NCI-H510A treated with DMSO at 0.1 percent for 48 hours (cell line): Measurements from ENCODE around the gene MLLT6.
A peak's percentile ranks its signal among the peaks of the same experiment; 100 is the strongest.

ENCODE experiments used
- DNase-seq: peaks from one replicate; lab custom pipeline; 2025; lab: John Stamatoyannopoulos, UW

Gene MLLT6

GRCh38 chr17:38674749-38675615 lies 30.1 kb upstream of the MLLT6 start, which contains the start of gene EPOP:
Gene EPOP, minus strand, starts transcription at chr17:38674957. Its CDS starts 462 bp downstream, at chr17:38674495.
- peak; percentile 81 for DNase-seq

- peak; percentile 64 for DNase-seq
Measured at GRCh38 chr17:38676706-38677504, 28.2 kb upstream of the MLLT6 start.

GRCh38 chr17:38677819-38678218 lies 27.3 kb upstream of the MLLT6 start:
- DNase-seq: no peak

GRCh38 chr17:38681096-38681495 lies 24.0 kb upstream of the MLLT6 start:
- DNase-seq: no peak

- DNase-seq: no peak
Measured at GRCh38 chr17:38685491-38685890, 19.6 kb upstream of the MLLT6 start.

- DNase-seq: no peak
Measured at GRCh38 chr17:38687286-38687685, 17.8 kb upstream of the MLLT6 start.

- DNase-seq: no peak
Measured at GRCh38 chr17:38690386-38690785, 14.7 kb upstream of the MLLT6 start.

GRCh38 chr17:38691154-38691553 lies 13.9 kb upstream of the MLLT6 start:
- no peak for DNase-seq

- no peak for DNase-seq
Measured at GRCh38 chr17:38693700-38694329, 11.3 kb upstream of the MLLT6 start.

- no peak for DNase-seq
Measured at GRCh38 chr17:38697061-38697820, 7.8 kb upstream of the MLLT6 start.

- DNase-seq: no peak
Measured at GRCh38 chr17:38698760-38699159, 6.3 kb upstream of the MLLT6 start.

- DNase-seq: no peak
Measured at GRCh38 chr17:38701504-38702165, 3.4 kb upstream of the MLLT6 start.

GRCh38 chr17:38702166-38702915 lies 2.7 kb upstream of the MLLT6 start:
- peak; percentile 78 for DNase-seq

- no peak for DNase-seq
Measured at GRCh38 chr17:38702916-38703741, 1.9 kb upstream of the MLLT6 start.

GRCh38 chr17:38703742-38704605 lies 1.1 kb upstream of the MLLT6 start:
- DNase-seq: peak; percentile 97

GRCh38 chr17:38705523-38705802 lies 390 bp downstream of the MLLT6 start:
- DNase-seq: no peak

- peak; percentile 51 for DNase-seq
Measured at GRCh38 chr17:38705803-38706504, 881 bp downstream of the MLLT6 start.
